Measurements from ENCODE around the gene STXBP6. TPM values are rescaled to one million over a fixed set of nuclear protein-coding genes. Genes with fewer than 3 reads are reported as not detected.

The STXBP6 gene
- total RNA-seq, 1 experiment from 2014 or later: not detected

DNA sequence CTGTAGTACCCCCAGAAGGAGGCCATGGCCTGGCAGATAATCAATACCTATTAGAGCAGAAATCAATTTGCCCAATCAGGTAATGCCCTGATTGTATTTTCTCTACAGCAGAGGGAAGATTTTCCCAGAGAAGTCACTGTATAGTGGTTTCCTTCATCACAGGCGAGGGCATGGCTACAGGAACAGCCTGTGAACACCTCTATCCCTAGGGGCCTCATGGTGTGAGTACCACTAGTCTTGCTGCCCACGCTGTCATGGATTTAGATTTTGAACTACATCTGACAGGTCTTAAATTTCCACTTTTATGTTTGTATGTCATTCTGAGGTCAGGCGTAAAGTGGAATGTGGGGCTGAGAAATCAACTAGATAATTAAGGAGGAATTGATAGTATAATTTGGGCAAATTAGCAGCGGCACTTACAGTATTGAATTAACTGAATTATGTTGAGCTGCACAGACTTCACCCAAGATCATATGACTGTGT is 42.4 kb upstream of the STXBP6 start:
- Histone ChIP-seq H3K27ac (ENCODE audit: low read length) (no peak overlapping the region), H3K36me3 (ENCODE audit: control insufficient read depth, insufficient read depth, low read length) (no peaks in the 10 kb centered on the region), H3K9me3 (ENCODE audit: control insufficient read depth, insufficient read depth, low read depth, low read length) (no peaks in the 10 kb centered on the region), H3K4me1 (ENCODE audit: control insufficient read depth, insufficient read depth, low read length) (no peaks in the 10 kb centered on the region), H3K27me3 (ENCODE audit: control insufficient read depth, insufficient read depth, low read length) (no peaks in the 10 kb centered on the region), H3K4me3 (ENCODE audit: low read depth in 2 of 2, low read length in 2 of 2) (no peak overlapping the region)
- TF ChIP-seq SIN3A (IDR thresholded peaks at IDR 0.05; ENCODE audit: borderline replicate concordance, insufficient read depth, low read depth, low read length) (no peak), TCF7L2 (IDR thresholded peaks at IDR 0.05; ENCODE audit: low read depth, low read length) (no peak), CTCF (IDR thresholded peaks at IDR 0.05) (no peak)
- TF ChIP-seq, protein P1, sequence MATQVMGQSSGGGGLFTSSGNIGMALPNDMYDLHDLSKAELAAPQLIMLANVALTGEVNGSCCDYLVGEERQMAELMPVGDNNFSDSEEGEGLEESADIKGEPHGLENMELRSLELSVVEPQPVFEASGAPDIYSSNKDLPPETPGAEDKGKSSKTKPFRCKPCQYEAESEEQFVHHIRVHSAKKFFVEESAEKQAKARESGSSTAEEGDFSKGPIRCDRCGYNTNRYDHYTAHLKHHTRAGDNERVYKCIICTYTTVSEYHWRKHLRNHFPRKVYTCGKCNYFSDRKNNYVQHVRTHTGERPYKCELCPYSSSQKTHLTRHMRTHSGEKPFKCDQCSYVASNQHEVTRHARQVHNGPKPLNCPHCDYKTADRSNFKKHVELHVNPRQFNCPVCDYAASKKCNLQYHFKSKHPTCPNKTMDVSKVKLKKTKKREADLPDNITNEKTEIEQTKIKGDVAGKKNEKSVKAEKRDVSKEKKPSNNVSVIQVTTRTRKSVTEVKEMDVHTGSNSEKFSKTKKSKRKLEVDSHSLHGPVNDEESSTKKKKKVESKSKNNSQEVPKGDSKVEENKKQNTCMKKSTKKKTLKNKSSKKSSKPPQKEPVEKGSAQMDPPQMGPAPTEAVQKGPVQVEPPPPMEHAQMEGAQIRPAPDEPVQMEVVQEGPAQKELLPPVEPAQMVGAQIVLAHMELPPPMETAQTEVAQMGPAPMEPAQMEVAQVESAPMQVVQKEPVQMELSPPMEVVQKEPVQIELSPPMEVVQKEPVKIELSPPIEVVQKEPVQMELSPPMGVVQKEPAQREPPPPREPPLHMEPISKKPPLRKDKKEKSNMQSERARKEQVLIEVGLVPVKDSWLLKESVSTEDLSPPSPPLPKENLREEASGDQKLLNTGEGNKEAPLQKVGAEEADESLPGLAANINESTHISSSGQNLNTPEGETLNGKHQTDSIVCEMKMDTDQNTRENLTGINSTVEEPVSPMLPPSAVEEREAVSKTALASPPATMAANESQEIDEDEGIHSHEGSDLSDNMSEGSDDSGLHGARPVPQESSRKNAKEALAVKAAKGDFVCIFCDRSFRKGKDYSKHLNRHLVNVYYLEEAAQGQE (IDR thresholded peaks at IDR 0.05; ENCODE audit: insufficient read depth in 1 of 2, low read depth in 2 of 2, low read length in 1 of 2): no peak
- in situ Hi-C loops (cut with HindIII; ENCODE audit: low pct_unique_long_range_greater_than_20kb, low sequenced_read_pairs) (no loop called here), intact Hi-C loops (cut with micrococcal nuclease; ENCODE audit: unreplicated experiment) (no loop called here)
- BruUV-seq (replicated peaks): no TSS peak
- POLR2A ChIA-PET: no interaction called here
- no peak for ATAC-seq
- CTCF ChIA-PET: no interaction called here
- no peak for DNase-seq (ENCODE audit: low read depth, low spot score)

GRCh38 chr14:25090716-25091454 is 40.9 kb upstream of the STXBP6 start:
- no peaks in the 10 kb centered on the region for H3K36me3 ChIP-seq (ENCODE audit: control insufficient read depth, insufficient read depth, low read length)
- in situ Hi-C loops (cut with HindIII; ENCODE audit: low pct_unique_long_range_greater_than_20kb, low sequenced_read_pairs) (no loop called here), intact Hi-C loops (cut with micrococcal nuclease; ENCODE audit: unreplicated experiment) (no loop called here)
- H3K4me1 ChIP-seq (ENCODE audit: control insufficient read depth, insufficient read depth, low read length): no peaks in the 10 kb centered on the region
- H3K9me3 ChIP-seq (ENCODE audit: control insufficient read depth, insufficient read depth, low read depth, low read length): no peaks in the 10 kb centered on the region
- BruUV-seq (replicated peaks): no TSS peak
- no peak overlapping the region for H3K4me3 ChIP-seq (ENCODE audit: low read depth in 2 of 2, low read length in 2 of 2)
- H3K27me3 ChIP-seq (ENCODE audit: control insufficient read depth, insufficient read depth, low read length): no peaks in the 10 kb centered on the region
- CTCF ChIA-PET: no interaction called here
- DNase-seq (ENCODE audit: low read depth, low spot score) (no peak), ATAC-seq (no peak)
- TF ChIP-seq, protein P1 (IDR thresholded peaks at IDR 0.05; ENCODE audit: insufficient read depth in 1 of 2, low read depth in 2 of 2, low read length in 1 of 2): no peak
- TF ChIP-seq SIN3A (IDR thresholded peaks at IDR 0.05; ENCODE audit: borderline replicate concordance, insufficient read depth, low read depth, low read length) (no peak), TCF7L2 (IDR thresholded peaks at IDR 0.05; ENCODE audit: low read depth, low read length) (no peak), POLR2AphosphoS5 (IDR thresholded peaks at IDR 0.05; ENCODE audit: low read depth, low read length) (no peak), CTCF (IDR thresholded peaks at IDR 0.05) (no peak)
- H3K27ac ChIP-seq (ENCODE audit: low read length): no peak overlapping the region
- POLR2A ChIA-PET: no interaction called here
